T-helper 9 cell (primary cell): ENCODE measurements around the gene CD5L.

ENCODE experiments used
- DNase-seq: peaks from one replicate; pipeline ENCODE4 v3.0.0-alpha.2; 2020

The CD5L gene

GRCh38 chr1:157806431-157807149, 35.0 kb downstream of the CD5L start:
- no peak for DNase-seq

GRCh38 chr1:157803851-157804250, 37.8 kb downstream of the CD5L start:
- DNase-seq: no peak

GRCh38 chr1:157799996-157800395, 41.6 kb downstream of the CD5L start:
- no peak for DNase-seq

GRCh38 chr1:157798211-157798610, 43.4 kb downstream of the CD5L start:
- DNase-seq: no peak

GRCh38 chr1:157785248-157785647, 56.4 kb downstream of the CD5L start:
- DNase-seq: no peak

GRCh38 chr1:157784801-157785200, 56.8 kb downstream of the CD5L start:
- no peak for DNase-seq

GRCh38 chr1:157782931-157783330, 58.7 kb downstream of the CD5L start:
- no peak for DNase-seq

GRCh38 chr1:157781048-157781447, 60.6 kb downstream of the CD5L start:
- no peak for DNase-seq
